ENCODE data around the gene LMTK2. TPM values are rescaled to one million over a fixed set of nuclear protein-coding genes. Genes with fewer than 3 reads are reported as not detected.

The LMTK2 gene
- total and polyA plus RNA-seq, 2 donors (not counting 1 experiment from before 2014, with no cell fraction given): 4.9 to 13.1 TPM

GRCh38 chr7:98186452-98187137 is 79.9 kb downstream of the LMTK2 start:
- no peak for TF ChIP-seq CTCF (IDR thresholded peaks at IDR 0.05)
- no peak for TF ChIP-seq EZH2 (IDR thresholded peaks at IDR 0.05; ENCODE audit: borderline replicate concordance, insufficient read depth, low read depth, low read length, poor library complexity, severe bottlenecking)
- Histone ChIP-seq H3K79me2 (ENCODE audit: control insufficient read depth, insufficient read depth, low read length) (no peaks in the 10 kb centered on the region), H3K27me3 (replicated peaks in 1 of 4; ENCODE audit: control extremely low read depth in 1 of 4, control insufficient read depth in 3 of 4, insufficient read depth in 4 of 4, low read length in 3 of 4) (peaks cover 0 to 5% (median 0%) of the 10 kb centered on the region in 4 experiments), H3K9ac (ENCODE audit: low read length) (no peak overlapping the region), H3K9me3 (ENCODE audit: control extremely low read depth in 1 of 3, control insufficient read depth in 2 of 3, insufficient read depth in 1 of 3, low read length in 2 of 3) (peaks cover 0 to 9% (median 0%) of the 10 kb centered on the region in 3 donors), H3K4me1 (ENCODE audit: control insufficient read depth in 2 of 2, insufficient read depth in 2 of 2, low read length in 2 of 2) (peaks cover 4% of the 10 kb centered on the region in 2 donors), H3K4me3 (ENCODE audit: control extremely low read depth in 1 of 5, extremely low read depth in 1 of 5, insufficient read depth in 1 of 5, low read depth in 2 of 5, low read length in 4 of 5) (no peak overlapping the region), H3K4me2 (replicated peaks; ENCODE audit: low read depth, low read length, poor library complexity, severe bottlenecking) (peak overlapping the region; percentile 14), H4K20me1 (ENCODE audit: control insufficient read depth, insufficient read depth, low read length, poor library complexity, severe bottlenecking) (no peaks in the 10 kb centered on the region), H2AFZ (ENCODE audit: insufficient read depth, low read depth, low read length, poor library complexity, severe bottlenecking) (no peak overlapping the region), H3K27ac (ENCODE audit: low read length in 2 of 2) (no peak overlapping the region), H3K36me3 (replicated peaks in 1 of 2; ENCODE audit: control extremely low read depth in 1 of 2, control insufficient read depth in 1 of 2, extremely low read depth in 1 of 2, insufficient read depth in 2 of 2, low read length in 1 of 2) (peaks cover 0 to 6% of the 10 kb centered on the region in 2 experiments)
- Mint-ChIP-seq H3K4me1 (peaks cover 15% of the 10 kb centered on the region), H3K4me3 (no peak overlapping the region), H3K27me3 (no peaks in the 10 kb centered on the region), H3K9me3 (ENCODE audit: insufficient read depth) (no peaks in the 10 kb centered on the region), H3K27ac (no peak overlapping the region)
- POLR2A ChIA-PET: no interaction called here
- DNase-seq (no peak), ATAC-seq (ENCODE audit: low read depth) (no peak)
- intact Hi-C loops (cut with micrococcal nuclease): no loop called here
- WGBS (ENCODE audit: insufficient coverage): 100% methylated on average over 2 of the region's 9 CpGs
- CTCF ChIA-PET: interaction anchor here (0.7 to 3.8 kb wide), 2 partner anchors 16 to 18 kb away, joined by 3 to 16 read pairs; no protein-coding TSS in a partner anchor

- H4K20me1 ChIP-seq (ENCODE audit: control insufficient read depth, insufficient read depth, low read length, poor library complexity, severe bottlenecking): no peaks in the 10 kb centered on the region
- peaks cover 0 to 12% of the 10 kb centered on the region in 2 experiments for H3K36me3 ChIP-seq (replicated peaks in 1 of 2; ENCODE audit: control extremely low read depth in 1 of 2, control insufficient read depth in 1 of 2, extremely low read depth in 1 of 2, insufficient read depth in 2 of 2, low read length in 1 of 2)
- CTCF ChIA-PET: interaction anchor here (0.7 to 3.8 kb wide), 2 partner anchors 15 to 18 kb away, joined by 3 to 16 read pairs; no protein-coding TSS in a partner anchor
- peak overlapping the region; percentile 14 for H3K4me2 ChIP-seq (replicated peaks; ENCODE audit: low read depth, low read length, poor library complexity, severe bottlenecking)
- DNase-seq (no peak), ATAC-seq (ENCODE audit: low read depth) (no peak)
- Mint-ChIP-seq H3K9me3 (ENCODE audit: insufficient read depth) (no peaks in the 10 kb centered on the region), H3K4me3 (no peak overlapping the region), H3K4me1 (peaks cover 15% of the 10 kb centered on the region), H3K27me3 (no peaks in the 10 kb centered on the region), H3K27ac (no peak overlapping the region)
- H3K9me3 ChIP-seq (ENCODE audit: control extremely low read depth in 1 of 3, control insufficient read depth in 2 of 3, insufficient read depth in 1 of 3, low read length in 2 of 3): peaks cover 0 to 9% (median 0%) of the 10 kb centered on the region in 3 donors
- intact Hi-C loops (cut with micrococcal nuclease): no loop called here
- peaks cover 0 to 6% (median 2%) of the 10 kb centered on the region in 4 experiments for H3K27me3 ChIP-seq (replicated peaks in 1 of 4; ENCODE audit: control extremely low read depth in 1 of 4, control insufficient read depth in 3 of 4, insufficient read depth in 4 of 4, low read length in 3 of 4)
- TF ChIP-seq CTCF (IDR thresholded peaks at IDR 0.05) (no peak), EZH2 (IDR thresholded peaks at IDR 0.05; ENCODE audit: borderline replicate concordance, insufficient read depth, low read depth, low read length, poor library complexity, severe bottlenecking) (no peak)
- WGBS (ENCODE audit: insufficient coverage): no CpG with 5 or more reads among the region's 1 CpG
- peaks cover 4% of the 10 kb centered on the region in 2 donors for H3K4me1 ChIP-seq (ENCODE audit: control insufficient read depth in 2 of 2, insufficient read depth in 2 of 2, low read length in 2 of 2)
- H3K27ac ChIP-seq (ENCODE audit: low read length in 2 of 2): no peak overlapping the region
- no peak overlapping the region for H2AFZ ChIP-seq (ENCODE audit: insufficient read depth, low read depth, low read length, poor library complexity, severe bottlenecking)
- H3K4me3 ChIP-seq (ENCODE audit: control extremely low read depth in 1 of 5, extremely low read depth in 1 of 5, insufficient read depth in 1 of 5, low read depth in 2 of 5, low read length in 4 of 5): no peak overlapping the region
- no peaks in the 10 kb centered on the region for H3K79me2 ChIP-seq (ENCODE audit: control insufficient read depth, insufficient read depth, low read length)
- POLR2A ChIA-PET: no interaction called here
- H3K9ac ChIP-seq (ENCODE audit: low read length): no peak overlapping the region
These were observed 80.5 kb downstream of the LMTK2 start for GRCh38 chr7:98187138-98187502.

Data from B cell (primary cell).